ENCODE results near the gene HPS4.
"Not testable (repeated sequence)": the region's sequence is repeated elsewhere in the genome, so short reads cannot be mapped to it uniquely, and the experiment has no call there.

Gene HPS4

GRCh38 chr22:26483439-26484359 is at the start of gene HPS4, which contains the start of gene SRRD:
TSS of gene HPS4 (minus strand) at chr22:26483783. CDS start at chr22:26481762, 2,021 bp downstream.
TSS of gene SRRD (plus strand) at chr22:26483877. CDS start at chr22:26483891, 14 bp downstream.
- peak; percentile 97 for DNase-seq (ENCODE audit: low spot score)

GRCh38 chr22:26529345-26529744 is 45.8 kb upstream of the HPS4 start:
- DNase-seq (ENCODE audit: low spot score) = peak; percentile 39

- not testable (repeated sequence) for DNase-seq (ENCODE audit: low spot score)
Observed at GRCh38 chr22:26528518-26528917, 44.9 kb upstream of the HPS4 start.

GRCh38 chr22:26527574-26528465 is 44.2 kb upstream of the HPS4 start:
- DNase-seq (ENCODE audit: low spot score) = no peak

- no peak for DNase-seq (ENCODE audit: low spot score)
Observed at GRCh38 chr22:26527167-26527566, 43.6 kb upstream of the HPS4 start.

GRCh38 chr22:26525946-26526564 is 42.5 kb upstream of the HPS4 start:
- no peak for DNase-seq (ENCODE audit: low spot score)

- DNase-seq (ENCODE audit: low spot score) = no peak
Observed at GRCh38 chr22:26524870-26525269, 41.3 kb upstream of the HPS4 start.

- no peak for DNase-seq (ENCODE audit: low spot score)
Observed at GRCh38 chr22:26522592-26522991, 39.0 kb upstream of the HPS4 start.

GRCh38 chr22:26522012-26522411 is 38.4 kb upstream of the HPS4 start:
- no peak for DNase-seq (ENCODE audit: low spot score)

- no peak for DNase-seq (ENCODE audit: low spot score)
Observed at GRCh38 chr22:26517429-26517828, 33.8 kb upstream of the HPS4 start.

GRCh38 chr22:26516503-26516902 is 32.9 kb upstream of the HPS4 start:
- no peak for DNase-seq (ENCODE audit: low spot score)

- DNase-seq (ENCODE audit: low spot score) = no peak
Observed at GRCh38 chr22:26515931-26516330, 32.3 kb upstream of the HPS4 start.

- no peak for DNase-seq (ENCODE audit: low spot score)
Observed at GRCh38 chr22:26514419-26515161, 31.0 kb upstream of the HPS4 start.

- no peak for DNase-seq (ENCODE audit: low spot score)
Observed at GRCh38 chr22:26513838-26514237, 30.3 kb upstream of the HPS4 start.

GRCh38 chr22:26512149-26512793 is 28.7 kb upstream of the HPS4 start, which contains the start of gene TFIP11:
TSS of gene TFIP11 (minus strand) at chr22:26512473. CDS start at chr22:26510272, 2,201 bp downstream.
- peak; percentile 96 for DNase-seq (ENCODE audit: low spot score)

GRCh38 chr22:26508148-26508547 is 24.6 kb upstream of the HPS4 start:
- no peak for DNase-seq (ENCODE audit: low spot score)

- DNase-seq (ENCODE audit: low spot score) = no peak
Observed at GRCh38 chr22:26503758-26504157, 20.2 kb upstream of the HPS4 start.

- DNase-seq (ENCODE audit: low spot score) = peak; percentile 42
Observed at GRCh38 chr22:26502688-26503561, 19.3 kb upstream of the HPS4 start.

- no peak for DNase-seq (ENCODE audit: low spot score)
Observed at GRCh38 chr22:26501996-26502395, 18.4 kb upstream of the HPS4 start.

GRCh38 chr22:26499188-26499703 is 15.7 kb upstream of the HPS4 start:
- no peak for DNase-seq (ENCODE audit: low spot score)
